ENCODE data around the gene SIAH2. TPM values are rescaled to one million over a fixed set of nuclear protein-coding genes. Genes with fewer than 3 reads are reported as not detected.

SIAH2 gene
- total RNA-seq, 2 experiments from 2014 or later, result 73.7 to 76.1 TPM

DNA sequence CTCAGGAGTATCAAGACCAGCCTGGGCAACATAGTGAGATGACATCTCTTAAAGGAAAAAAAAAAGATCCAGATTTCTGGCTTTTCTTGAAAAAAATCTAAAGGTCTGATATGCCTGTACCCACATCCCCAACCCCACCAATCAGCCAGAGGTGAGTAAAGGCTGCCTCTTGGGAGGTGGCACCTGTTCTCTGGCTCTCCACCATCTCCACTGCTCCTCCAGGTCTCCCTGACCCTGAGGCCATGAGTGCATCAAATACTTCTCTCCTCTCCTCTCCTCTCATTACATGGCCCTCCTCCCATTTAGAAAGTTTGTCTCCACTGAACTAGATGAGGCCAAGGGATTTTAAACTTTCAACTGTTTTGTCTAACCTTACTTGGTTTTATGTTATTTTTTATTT lies 5.2 kb downstream of the SIAH2 start:
- H3K4me3 Mint-ChIP-seq, result peak overlapping the region; percentile 82
- intact Hi-C loops (cut with DNase I, micrococcal nuclease), result no loop called here
- peak overlapping the region; percentile 72 for H3K27ac Mint-ChIP-seq
- Histone ChIP-seq H3K4me1 (ENCODE audit: insufficient read depth, low read length) (peaks cover 48% of the 10 kb centered on the region), H3K36me3 (ENCODE audit: insufficient read depth, low read length) (peaks cover 11% of the 10 kb centered on the region), H3K9me3 (ENCODE audit: control insufficient read depth in 1 of 2, insufficient read depth in 1 of 2, low read length in 2 of 2) (no peaks in the 10 kb centered on the region), H3K4me3 (ENCODE audit: low read length) (no peak overlapping the region), H3K27me3 (ENCODE audit: control insufficient read depth in 1 of 2, insufficient read depth in 2 of 2, low read length in 2 of 2) (no peaks in the 10 kb centered on the region), H3K27ac (ENCODE audit: low read depth in 1 of 2, low read length in 2 of 2) (no peak overlapping the region)
- H3K4me1 Mint-ChIP-seq (ENCODE audit: low read depth), result peaks cover 77% of the 10 kb centered on the region
- POLR2A ChIA-PET, result interaction anchor here (0.6 kb wide), 1 partner anchor 346 kb away, joined by 4 read pairs; no protein-coding TSS in a partner anchor
- CTCF ChIA-PET, result interaction anchor here (1.1 kb wide), 1 partner anchor 348 kb away, joined by 4 read pairs; no protein-coding TSS in a partner anchor
- H3K9me3 Mint-ChIP-seq, result no peaks in the 10 kb centered on the region
- ATAC-seq (ENCODE audit: poor library complexity) (no peak), DNase-seq (no peak)
- no peaks in the 10 kb centered on the region for H3K27me3 Mint-ChIP-seq
- peaks cover 73% of the 10 kb centered on the region for H3K36me3 Mint-ChIP-seq (ENCODE audit: low read depth)
- TF ChIP-seq, protein P1, sequence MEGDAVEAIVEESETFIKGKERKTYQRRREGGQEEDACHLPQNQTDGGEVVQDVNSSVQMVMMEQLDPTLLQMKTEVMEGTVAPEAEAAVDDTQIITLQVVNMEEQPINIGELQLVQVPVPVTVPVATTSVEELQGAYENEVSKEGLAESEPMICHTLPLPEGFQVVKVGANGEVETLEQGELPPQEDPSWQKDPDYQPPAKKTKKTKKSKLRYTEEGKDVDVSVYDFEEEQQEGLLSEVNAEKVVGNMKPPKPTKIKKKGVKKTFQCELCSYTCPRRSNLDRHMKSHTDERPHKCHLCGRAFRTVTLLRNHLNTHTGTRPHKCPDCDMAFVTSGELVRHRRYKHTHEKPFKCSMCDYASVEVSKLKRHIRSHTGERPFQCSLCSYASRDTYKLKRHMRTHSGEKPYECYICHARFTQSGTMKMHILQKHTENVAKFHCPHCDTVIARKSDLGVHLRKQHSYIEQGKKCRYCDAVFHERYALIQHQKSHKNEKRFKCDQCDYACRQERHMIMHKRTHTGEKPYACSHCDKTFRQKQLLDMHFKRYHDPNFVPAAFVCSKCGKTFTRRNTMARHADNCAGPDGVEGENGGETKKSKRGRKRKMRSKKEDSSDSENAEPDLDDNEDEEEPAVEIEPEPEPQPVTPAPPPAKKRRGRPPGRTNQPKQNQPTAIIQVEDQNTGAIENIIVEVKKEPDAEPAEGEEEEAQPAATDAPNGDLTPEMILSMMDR (IDR thresholded peaks at IDR 0.05), result no peak

DNA sequence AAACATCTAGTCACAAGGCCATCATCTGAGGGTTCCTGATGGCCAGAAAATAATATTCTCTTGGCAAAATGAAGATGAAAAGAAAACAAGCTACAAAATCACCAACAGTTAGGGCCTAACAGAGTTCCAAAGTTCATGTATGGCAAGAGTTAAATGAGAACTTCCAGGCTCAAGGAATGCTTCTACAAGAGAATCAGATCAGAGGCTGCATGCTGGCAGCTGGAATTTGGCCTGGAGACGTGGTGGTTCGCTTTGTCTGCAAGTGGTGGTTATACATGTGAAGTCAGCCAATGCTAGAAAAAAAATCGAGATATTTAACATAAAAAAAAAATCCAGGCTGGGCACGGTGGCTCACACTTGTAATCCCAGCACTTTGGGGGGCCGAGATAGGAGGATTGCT lies 5.6 kb downstream of the SIAH2 start:
- no peak overlapping the region for H3K27ac ChIP-seq (ENCODE audit: low read depth in 1 of 2, low read length in 2 of 2)
- Mint-ChIP-seq H3K27me3 (no peaks in the 10 kb centered on the region), H3K4me1 (ENCODE audit: low read depth) (peaks cover 81% of the 10 kb centered on the region), H3K4me3 (no peak overlapping the region), H3K36me3 (ENCODE audit: low read depth) (peaks cover 75% of the 10 kb centered on the region), H3K9me3 (no peaks in the 10 kb centered on the region), H3K27ac (no peak overlapping the region)
- POLR2A ChIA-PET, result interaction anchor here (0.6 kb wide), 1 partner anchor 346 kb away, joined by 4 read pairs; no protein-coding TSS in a partner anchor
- TF ChIP-seq, protein P1 (IDR thresholded peaks at IDR 0.05), result no peak
- H3K4me3 ChIP-seq (ENCODE audit: low read length), result no peak overlapping the region
- ATAC-seq (ENCODE audit: poor library complexity) (no peak), DNase-seq (no peak)
- H3K9me3 ChIP-seq (ENCODE audit: control insufficient read depth in 1 of 2, insufficient read depth in 1 of 2, low read length in 2 of 2), result no peaks in the 10 kb centered on the region
- intact Hi-C loops (cut with DNase I, micrococcal nuclease), result no loop called here
- H3K36me3 ChIP-seq (ENCODE audit: insufficient read depth, low read length), result peaks cover 11% of the 10 kb centered on the region
- peaks cover 52% of the 10 kb centered on the region for H3K4me1 ChIP-seq (ENCODE audit: insufficient read depth, low read length)
- CTCF ChIA-PET, result interaction anchor here (1.1 kb wide), 1 partner anchor 348 kb away, joined by 4 read pairs; no protein-coding TSS in a partner anchor
- no peaks in the 10 kb centered on the region for H3K27me3 ChIP-seq (ENCODE audit: control insufficient read depth in 1 of 2, insufficient read depth in 2 of 2, low read length in 2 of 2)

DNA sequence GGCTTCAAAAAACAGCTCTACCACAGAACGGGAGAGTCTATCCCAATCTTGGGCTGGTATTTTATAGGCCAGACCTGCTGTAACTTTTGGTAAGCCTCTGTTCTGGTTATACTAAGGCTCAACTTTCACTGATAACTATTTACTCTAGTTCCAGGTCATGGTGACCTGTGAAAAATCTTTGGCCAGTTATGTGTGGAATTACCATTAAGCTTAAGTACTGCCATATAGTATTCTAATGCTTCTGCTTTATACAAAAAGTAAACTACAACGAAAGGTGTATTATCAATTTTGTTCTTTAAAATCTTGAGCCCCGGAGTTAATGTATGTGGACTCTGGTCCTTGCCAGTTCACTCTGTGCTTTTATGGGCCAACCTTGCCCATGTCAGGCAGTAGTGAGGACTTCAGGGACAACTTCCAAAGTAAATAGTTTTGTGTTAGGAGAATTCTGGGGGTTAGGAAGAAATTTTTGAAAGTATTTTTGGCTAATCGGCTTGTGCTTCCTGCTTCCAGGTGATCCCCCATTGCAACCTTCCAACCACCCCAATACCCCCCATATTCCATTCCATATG lies 6.4 kb downstream of the SIAH2 start:
- TF ChIP-seq, protein P1 (IDR thresholded peaks at IDR 0.05), result no peak
- no peaks in the 10 kb centered on the region for H3K9me3 Mint-ChIP-seq
- Histone ChIP-seq H3K4me1 (ENCODE audit: insufficient read depth, low read length) (peaks cover 57% of the 10 kb centered on the region), H3K27ac (ENCODE audit: low read depth in 1 of 2, low read length in 2 of 2) (no peak overlapping the region), H3K36me3 (ENCODE audit: insufficient read depth, low read length) (peaks cover 11% of the 10 kb centered on the region), H3K27me3 (ENCODE audit: control insufficient read depth in 1 of 2, insufficient read depth in 2 of 2, low read length in 2 of 2) (no peaks in the 10 kb centered on the region), H3K4me3 (ENCODE audit: low read length) (no peak overlapping the region), H3K9me3 (ENCODE audit: control insufficient read depth in 1 of 2, insufficient read depth in 1 of 2, low read length in 2 of 2) (no peaks in the 10 kb centered on the region)
- no peak overlapping the region for H3K4me3 Mint-ChIP-seq
- no peaks in the 10 kb centered on the region for H3K27me3 Mint-ChIP-seq
- DNase-seq (no peak), ATAC-seq (ENCODE audit: poor library complexity) (no peak)
- H3K27ac Mint-ChIP-seq, result no peak overlapping the region
- ChIA-PET CTCF (no interaction called here), POLR2A (no interaction called here)
- peaks cover 89% of the 10 kb centered on the region for H3K4me1 Mint-ChIP-seq (ENCODE audit: low read depth)
- intact Hi-C loops (cut with DNase I, micrococcal nuclease), result no loop called here
- H3K36me3 Mint-ChIP-seq (ENCODE audit: low read depth), result peaks cover 72% of the 10 kb centered on the region

Data from CD4-positive, alpha-beta T cell (primary cell).